Ovary (tissue), 9 donors: ENCODE results near the gene DOK3. TPM values are rescaled to one million over a fixed set of nuclear protein-coding genes. Genes with fewer than 3 reads are reported as not detected.

ENCODE experiments used
- DNase-seq, 5 donors: peaks; one replicate each; pipeline ENCODE4 v3.0.0-alpha.2; 2019 to 2020
- H3K27ac ChIP-seq, 2 donors: fragments of 200-600 bp; one replicate each; pipeline versions ENCODE4 v1.5.1 to v1.8.0; 2019 to 2022
- H3K27me3 ChIP-seq: fragments of 200-600 bp; one replicate; pipeline ENCODE4 v1.8.0; 2022
- H3K36me3 ChIP-seq: fragments of 200-600 bp; sonication (generic); one replicate; pipeline ENCODE4 v1.5.1; 2019
- H3K4me1 ChIP-seq: one replicate; pipeline ENCODE4 v1.8.1; 2013; ENCODE audit warnings: mild to moderate bottlenecking, moderate library complexity; ENCODE audit not compliant: insufficient read depth
- H3K4me3 ChIP-seq: fragments of 200-600 bp; sonication (generic); one replicate; pipeline ENCODE4 v1.5.1; 2017
- H3K9me3 ChIP-seq, 2 donors: fragments of 200-600 bp in 1 of 2; sonication (generic) in 1 of 2; one replicate each; pipeline versions ENCODE4 v1.5.1 to v1.8.1; 2013 to 2019; ENCODE audit warnings: mild to moderate bottlenecking in 1 of 2, moderate library complexity in 1 of 2
- CTCF ChIP-seq, 3 donors: fragments of 450-650 bp in 2 of 3; fragments of 200-600 bp in 1 of 3; IDR thresholded peaks; one replicate each; pipeline versions ENCODE4 v1.5.1 to v1.8.0; 2016 to 2022; ENCODE audit warnings: antibody characterized with exemption in 3 of 3, mild to moderate bottlenecking in 1 of 3
- EP300 ChIP-seq: sonication (generic); formaldehyde crosslinking; IDR thresholded peaks from one replicate; pipeline ENCODE4 v1.6.1; 2017; ENCODE audit warnings: antibody characterized with exemption
- POLR2A ChIP-seq: fragments of 450-650 bp; IDR thresholded peaks from one replicate; pipeline ENCODE4 v1.6.1; 2017; ENCODE audit warnings: antibody characterized with exemption, mild to moderate bottlenecking, moderate library complexity
- WGBS, 3 donors: extraction: QIAGEN DNeasy Blood & Tissue Kit in 1 of 3; methylation state at CpG; one replicate each; pipeline versions ENCODE4 v1.1.5 to v1.1.7; 2013 to 2017; 5-methylcytosine and 5-hydroxymethylcytosine counted together
- intact Hi-C, 4 donors: fragments of 100-400 bp; cut with DNase I; formaldehyde crosslinking; loops; one replicate each; pipeline versions ENCODE4 v1.11.0 to v1.15.1; 2022 to 2023
- polyA plus RNA-seq, 2 donors: library from polyadenylated mRNA; stranded (reverse); fragments of 200-250 nt in 1 of 2; fragments of 350-450 nt in 1 of 2; fragmentation: Illumina TruSeq in 1 of 2; extraction: RNeasy Lipid Tissue Mini Kit (QIAGEN cat#74804) in 1 of 2; gene quantifications; one replicate each; pipeline ENCODE4 v1.2.3, GENCODE V29; 2013 to 2014
- total RNA-seq, 7 donors: library from RNA; depleted of rRNA in 2 of 7; stranded (reverse); fragments of >200 nt in 2 of 7; fragmentation: NEBNext Ultra II Directional in 3 of 7; extraction: Animal tissue kit (Norgen Biotek cat#: 25700) in 3 of 7; gene quantifications; one replicate each; pipeline versions ENCODE4 v1.1.0 to v1.2.4, GENCODE V29; 2016 to 2023
- donor health status: DM: no; HTN: no; CAD: no; lungs with moderate emphysema.
- donor health status: DM: no; HTN: no; CAD: no.
- donor health status: Bipolar disorder and iron deficiency.
- donor health status: DM: yes; HTN: yes; CAD: no.
- donor health status: DM: no; HTN: no; CAD: no.
- donor health status: DM: yes; HTN: yes; CAD: no.

DOK3 gene
- total and polyA plus RNA-seq, 9 donors = 1.3 to 7.2 (median 2.5) TPM

GRCh38 chr5:177490311-177490991 lies 19.2 kb downstream of the DOK3 start:
- no peak overlapping the region for H3K4me3 ChIP-seq
- DNase-seq = no peak
- no peaks in the 10 kb centered on the region for H3K36me3 ChIP-seq
- 76 to 81% (median 78%) methylated on average over 15 of the region's 15 CpGs for WGBS, 3 donors
- H3K27ac ChIP-seq = no peak overlapping the region
- intact Hi-C loops = loop anchor here in 1 of 4 donors (10.0 kb wide), 1 partner anchor 376 kb away; no protein-coding TSS in a partner anchor
- H3K4me1 ChIP-seq = peaks cover 8% of the 10 kb centered on the region
- no peaks in the 10 kb centered on the region for H3K9me3 ChIP-seq
- TF ChIP-seq CTCF (IDR thresholded peaks at IDR 0.05) (no peak), EP300 (no peak), POLR2A (no peak)
- no peaks in the 10 kb centered on the region for H3K27me3 ChIP-seq

GRCh38 chr5:177489119-177489716 lies 20.4 kb downstream of the DOK3 start:
- Histone ChIP-seq H3K4me1 (no peaks in the 10 kb centered on the region), H3K27ac (no peak overlapping the region), H3K9me3 (no peaks in the 10 kb centered on the region), H3K4me3 (no peak overlapping the region), H3K36me3 (no peaks in the 10 kb centered on the region), H3K27me3 (no peaks in the 10 kb centered on the region)
- intact Hi-C loops = no loop called here
- WGBS, 3 donors = 73 to 78% (median 74%) methylated on average over 26 of the region's 26 CpGs
- TF ChIP-seq EP300 (no peak), CTCF (IDR thresholded peaks at IDR 0.05) (no peak), POLR2A (no peak)
- DNase-seq = no peak

GRCh38 chr5:177487975-177488374 lies 21.7 kb downstream of the DOK3 start:
- intact Hi-C loops = no loop called here
- TF ChIP-seq POLR2A = no peak
- no peak for DNase-seq
- H3K27me3 ChIP-seq = no peaks in the 10 kb centered on the region
- no peak overlapping the region for H3K27ac ChIP-seq
- no peak overlapping the region for H3K4me3 ChIP-seq
- no peaks in the 10 kb centered on the region for H3K9me3 ChIP-seq
- H3K4me1 ChIP-seq = no peaks in the 10 kb centered on the region
- 83 to 85% (median 83%) methylated on average over 15 of the region's 15 CpGs for WGBS, 3 donors
- no peaks in the 10 kb centered on the region for H3K36me3 ChIP-seq

- Histone ChIP-seq H3K9me3 (no peaks in the 10 kb centered on the region), H3K27ac (no peak overlapping the region)
- 82 to 86% (median 85%) methylated on average over 8 of the region's 8 CpGs for WGBS, 3 donors
Measured at GRCh38 chr5:177487144-177487543, 22.5 kb downstream of the DOK3 start.

More at GRCh38 chr5:177487144-177487543, 22.5 kb downstream of the DOK3 start:
- Histone ChIP-seq H3K36me3 (no peaks in the 10 kb centered on the region), H3K4me3 (no peak overlapping the region), H3K4me1 (no peaks in the 10 kb centered on the region), H3K27me3 (no peaks in the 10 kb centered on the region)
- TF ChIP-seq POLR2A (no peak), EP300 (no peak), CTCF (IDR thresholded peaks at IDR 0.05) (no peak)
- DNase-seq = no peak
- intact Hi-C loops = no loop called here
